ENCODE measurements around the gene WDR62.

- TF ChIP-seq POLR2A (IDR thresholded peaks at IDR 0.05; ENCODE audit: low read length) (no peak), GATA1 (IDR thresholded peaks at IDR 0.05; ENCODE audit: low read depth, low read length) (no peak)
These were observed 48.4 kb downstream of the WDR62 start for GRCh38 chr19:36103040-36103626.

All from erythroblast (primary cell).